Measurements from ENCODE around the gene TMC5. TPM values are rescaled to one million over a fixed set of nuclear protein-coding genes. Genes with fewer than 3 reads are reported as not detected.

Gene TMC5
- total and polyA plus RNA-seq, 2 of the 13 experiments (the other 11 are each of a cell fraction or from before 2014, with no cell fraction given) = 0.09 to 0.41 TPM

GRCh38 chr16:19548144-19548543, 130.5 kb downstream of the TMC5 start:
- intact Hi-C loops (cut with micrococcal nuclease; ENCODE audit: unreplicated experiment) (no loop called here), in situ Hi-C loops (cut with HindIII; ENCODE audit: extremely low pct_ligation_motif_present, low pct_unique_long_range_greater_than_20kb) (no loop called here)
- no TSS peak for BruUV-seq (replicated peaks)
- FAIRE-seq (no peak), DNase-seq (ENCODE audit: low spot score) (no peak), ATAC-seq (no peak)
- WGBS (ENCODE audit: low lambda C conversion rate) = 96% methylated on average over 3 of the region's 3 CpGs
- ChIA-PET POLR2A (no interaction called here), CTCF (ENCODE audit: low intra/inter-chr PET ratio, low total read pairs) (no interaction called here)
- Histone ChIP-seq H3K4me2 (ENCODE audit: low read depth, low read length) (no peak overlapping the region), H3K9me3 (ENCODE audit: low read length) (no peaks in the 10 kb centered on the region), H3K4me1 (ENCODE audit: insufficient read depth, low read length) (peaks cover 11% of the 10 kb centered on the region), H3K9ac (ENCODE audit: insufficient read depth, low read depth, low read length) (no peak overlapping the region), H3K27me3 (ENCODE audit: control insufficient read depth in 1 of 2, insufficient read depth in 2 of 2, low read length in 2 of 2) (no peaks in the 10 kb centered on the region), H3K36me3 (replicated peaks in 1 of 2; ENCODE audit: control insufficient read depth in 1 of 2, insufficient read depth in 2 of 2, low read length in 2 of 2) (peaks cover 5 to 18% of the 10 kb centered on the region in 2 experiments), H3K27ac (ENCODE audit: extremely low read length, insufficient read depth, low read length) (no peak overlapping the region), H4K20me1 (ENCODE audit: insufficient read depth, low read length) (no peaks in the 10 kb centered on the region), H3K79me2 (ENCODE audit: insufficient read depth, low read length) (no peaks in the 10 kb centered on the region), H2AFZ (ENCODE audit: low read length) (no peak overlapping the region), H3K4me3 (replicated peaks in 1 of 3; ENCODE audit: insufficient read depth in 1 of 3, low read depth in 2 of 3, low read length in 3 of 3) (no peak overlapping the region)
- TF ChIP-seq ZXDC (CRISPR knock-in tag; IDR thresholded peaks at IDR 0.05) (no peak), ARHGAP35 (CRISPR knock-in tag; IDR thresholded peaks at IDR 0.05; ENCODE audit: borderline replicate concordance) (no peak), MLX (CRISPR knock-in tag; IDR thresholded peaks at IDR 0.05) (no peak), HOXA5 (CRISPR knock-in tag; IDR thresholded peaks at IDR 0.05) (no peak), KIAA2018 (CRISPR knock-in tag; IDR thresholded peaks at IDR 0.05; ENCODE audit: borderline replicate concordance) (no peak), MBD4 (IDR thresholded peaks at IDR 0.05; ENCODE audit: borderline replicate concordance, low read length) (no peak), ONECUT2 (CRISPR knock-in tag; IDR thresholded peaks at IDR 0.05) (no peak), ZNF12 (CRISPR knock-in tag; IDR thresholded peaks at IDR 0.05) (no peak), ZNF460 (CRISPR knock-in tag; IDR thresholded peaks at IDR 0.05; ENCODE audit: borderline replicate concordance) (no peak), ZSCAN30 (CRISPR knock-in tag; IDR thresholded peaks at IDR 0.05) (no peak), UBTF (CRISPR knock-in tag; IDR thresholded peaks at IDR 0.05) (no peak), KLF6 (CRISPR knock-in tag; IDR thresholded peaks at IDR 0.05) (no peak)
